ENCODE data around the gene ANKDD1A. TPM values are rescaled to one million over a fixed set of nuclear protein-coding genes. Genes with fewer than 3 reads are reported as not detected.

Gene ANKDD1A
- total and polyA plus RNA-seq, 8 donors = 1.5 to 43.8 (median 5.2) TPM

- H3K4me1 ChIP-seq = peaks cover 14 to 33% (median 26%) of the 10 kb centered on the region in 4 donors
- H3K9me3 ChIP-seq = no peaks in the 10 kb centered on the region
- no peaks in the 10 kb centered on the region for H3K36me3 ChIP-seq
- H3K4me3 ChIP-seq = no peak overlapping the region
- no peak for TF ChIP-seq POLR2A (IDR thresholded peaks at IDR 0.05)
- no peak for TF ChIP-seq CTCF (IDR thresholded peaks at IDR 0.05)
- TF ChIP-seq EP300 (IDR thresholded peaks at IDR 0.05) = no peak
- TF ChIP-seq POLR2AphosphoS5 (IDR thresholded peaks at IDR 0.05) = no peak
- WGBS, 5 donors = 83 to 94% (median 92%) methylated on average over 3 of the region's 3 CpGs
- intact Hi-C loops (cut with DNase I; ENCODE audit: low total_unique reads) = loop anchor here (5.0 to 10.0 kb wide), 2 partner anchors 55 to 177 kb away; no protein-coding TSS in a partner anchor
- H3K27ac ChIP-seq = no peak overlapping the region
- H3K27me3 ChIP-seq = peaks cover 0 to 9% (median 3%) of the 10 kb centered on the region in 3 donors
- no peak for DNase-seq
Observed at GRCh38 chr15:64909546-64909945, 2.2 kb upstream of the ANKDD1A start.

- Histone ChIP-seq H3K27me3 (peaks cover 0 to 9% (median 3%) of the 10 kb centered on the region in 3 donors), H3K36me3 (no peaks in the 10 kb centered on the region), H3K27ac (peak overlapping the region in 1 of 5 donors; percentile 67), H3K9me3 (no peaks in the 10 kb centered on the region), H3K4me3 (peak overlapping the region; percentile 54 to 72 (median 58)), H3K4me1 (peaks cover 14 to 23% (median 20%) of the 10 kb centered on the region in 4 donors)
- no peak for DNase-seq
- intact Hi-C loops (cut with DNase I; ENCODE audit: low total_unique reads) = no loop called here
- WGBS, 5 donors = 84 to 90% (median 87%) methylated on average over 14 to 15 of the region's 15 CpGs
- TF ChIP-seq EP300 (IDR thresholded peaks at IDR 0.05) (no peak), POLR2AphosphoS5 (IDR thresholded peaks at IDR 0.05) (no peak), POLR2A (IDR thresholded peaks at IDR 0.05) (no peak), CTCF (IDR thresholded peaks at IDR 0.05) (no peak)
Observed at GRCh38 chr15:64912379-64913325, 950 bp downstream of the ANKDD1A start.

GRCh38 chr15:64915518-64916227, 4.0 kb downstream of the ANKDD1A start:
- no peak overlapping the region for H3K27ac ChIP-seq
- peaks cover 14 to 23% (median 20%) of the 10 kb centered on the region in 4 donors for H3K4me1 ChIP-seq
- DNase-seq = no peak
- TF ChIP-seq POLR2AphosphoS5 (IDR thresholded peaks at IDR 0.05) (no peak), CTCF (IDR thresholded peaks at IDR 0.05) (no peak), EP300 (IDR thresholded peaks at IDR 0.05) (no peak), POLR2A (IDR thresholded peaks at IDR 0.05) (no peak)
- H3K27me3 ChIP-seq = peaks cover 0 to 9% (median 3%) of the 10 kb centered on the region in 3 donors
- intact Hi-C loops (cut with DNase I; ENCODE audit: low total_unique reads) = no loop called here
- H3K4me3 ChIP-seq = no peak overlapping the region
- no peaks in the 10 kb centered on the region for H3K36me3 ChIP-seq
- whole genome bisulfite sequencing, 5 donors = 56 to 67% (median 62%) methylated on average over 12 to 13 of the region's 13 CpGs
- no peaks in the 10 kb centered on the region for H3K9me3 ChIP-seq

- intact Hi-C loops (cut with DNase I; ENCODE audit: low total_unique reads) = no loop called here
- Histone ChIP-seq H3K4me1 (peaks cover 10 to 18% (median 14%) of the 10 kb centered on the region in 4 donors), H3K27me3 (peaks cover 0 to 7% (median 2%) of the 10 kb centered on the region in 3 donors), H3K36me3 (no peaks in the 10 kb centered on the region), H3K9me3 (no peaks in the 10 kb centered on the region), H3K4me3 (no peak overlapping the region), H3K27ac (no peak overlapping the region)
- no peak for TF ChIP-seq CTCF (IDR thresholded peaks at IDR 0.05)
- TF ChIP-seq POLR2AphosphoS5 (IDR thresholded peaks at IDR 0.05) = no peak
- TF ChIP-seq EP300 (IDR thresholded peaks at IDR 0.05) = no peak
- no peak for TF ChIP-seq POLR2A (IDR thresholded peaks at IDR 0.05)
- DNase-seq = no peak
- WGBS, 5 donors = 79 to 98% (median 93%) methylated on average over 2 of the region's 2 CpGs
Observed at GRCh38 chr15:64916365-64916764, 4.7 kb downstream of the ANKDD1A start.

Measured in stomach (tissue), 9 donors.